Panc1 (cell line): ENCODE measurements around the gene LRRC8E. TPM values are rescaled to one million over a fixed set of nuclear protein-coding genes. Genes with fewer than 3 reads are reported as not detected.

ENCODE experiments used
- ATAC-seq: fragments of 200-7000 bp; cut with Tn5 transposase; 2 replicates; pipeline ENCODE4 v1.9.1; 2020; ENCODE audit warnings: mild to moderate bottlenecking, moderate library complexity
- BruUV-seq: library from RNA; stranded (reverse); fragments of 400-500 nt; replicated peaks from 2 replicates; lab custom pipeline; 2021; lab: Mats Ljungman, UMichigan
- CTCF ChIA-PET: fragments of 300-600 bp; sonication (Branson Sonifier 250); formaldehyde crosslinking; loops from one replicate; lab custom pipeline; 2022; ENCODE audit warnings: antibody characterized with exemption; lab: Charles Lee
- POLR2A ChIA-PET: fragments of 300-600 bp; sonication (Branson Sonifier 250); formaldehyde crosslinking; loops from one replicate; lab custom pipeline; 2022; ENCODE audit warnings: antibody characterized with exemption; lab: Charles Lee
- DNase-seq: peaks from one replicate; pipeline ENCODE4 v3.0.0-alpha.2; 2010; ENCODE audit warnings: low read depth, low spot score
- H3K27ac ChIP-seq: 2 replicates; pipeline ENCODE4 v1.5.1; 2011; ENCODE audit warnings: mild to moderate bottlenecking, low read length, inconsistent platforms
- H3K27me3 ChIP-seq: fragments of 200-500 bp; sonication (Bioruptor generic); 2 replicates; pipeline ENCODE4 v1.6.0; 2014; ENCODE audit warnings: low read length, inconsistent platforms; ENCODE audit not compliant: control insufficient read depth, insufficient read depth
- H3K36me3 ChIP-seq: fragments of 200-500 bp; sonication (Bioruptor generic); 2 replicates; pipeline ENCODE4 v1.5.1; 2014; ENCODE audit warnings: inconsistent platforms, mild to moderate bottlenecking, low read length, moderate library complexity; ENCODE audit not compliant: control insufficient read depth, insufficient read depth
- H3K4me1 ChIP-seq: 2 replicates; pipeline ENCODE4 v1.5.1; 2011; ENCODE audit warnings: inconsistent platforms, mild to moderate bottlenecking, low read length, moderate library complexity; ENCODE audit not compliant: control insufficient read depth, insufficient read depth
- H3K4me3 ChIP-seq, 2 experiments: 2 replicates each; pipeline ENCODE4 v1.5.1; 2011 to 2012; ENCODE audit warnings: low read depth in 2 of 2, low read length in 2 of 2, mild to moderate bottlenecking in 2 of 2, inconsistent platforms in 1 of 2, moderate library complexity in 1 of 2
- H3K9me3 ChIP-seq: fragments of 200-500 bp; sonication (Bioruptor generic); 2 replicates; pipeline ENCODE4 v1.5.1; 2014; ENCODE audit warnings: low read depth, mild to moderate bottlenecking, inconsistent platforms, low read length, moderate library complexity; ENCODE audit not compliant: control insufficient read depth, insufficient read depth
- CTCF ChIP-seq: fragments of 450-650 bp; IDR thresholded peaks from 2 replicates; pipeline ENCODE4 v1.5.1; 2017; ENCODE audit warnings: mild to moderate bottlenecking
- POLR2AphosphoS5 ChIP-seq: IDR thresholded peaks from 2 replicates; pipeline ENCODE4 v1.6.1; 2012; ENCODE audit warnings: mild to moderate bottlenecking, low read depth, low read length, moderate library complexity
- REST ChIP-seq, 2 experiments: IDR thresholded peaks; 2 replicates each; pipeline ENCODE4 v1.6.1; 2011 to 2012; ENCODE audit warnings: low read depth in 2 of 2, control low read depth in 1 of 2, low read length in 1 of 2, mild to moderate bottlenecking in 1 of 2, moderate library complexity in 1 of 2; ENCODE audit not compliant: insufficient read depth in 1 of 2
- SIN3A ChIP-seq: IDR thresholded peaks from 2 replicates; pipeline ENCODE4 v1.6.1; 2012; ENCODE audit warnings: low read depth, mild to moderate bottlenecking, low read length, moderate library complexity, borderline replicate concordance; ENCODE audit not compliant: insufficient read depth
- TCF7L2 ChIP-seq: IDR thresholded peaks from 2 replicates; pipeline ENCODE4 v1.6.1; 2011; ENCODE audit warnings: mild to moderate bottlenecking, low read depth, low read length, inconsistent platforms
- in situ Hi-C: cut with HindIII; loops from 2 replicates; pipeline ENCODE4 v1.10.0; 2016; ENCODE audit warnings: low sequenced_read_pairs, low pct_unique_long_range_greater_than_20kb
- intact Hi-C: fragments of 100-400 bp; cut with micrococcal nuclease; formaldehyde crosslinking; loops from one replicate; pipeline ENCODE4 v1.10.0; 2022; ENCODE audit not compliant: unreplicated experiment
- total RNA-seq: library from RNA; stranded (reverse); gene quantifications from one replicate; pipeline ENCODE4 v1.2.1, GENCODE V29; 2021; ENCODE audit not compliant: unreplicated experiment

The LRRC8E gene
- total RNA-seq, 1 experiment from 2014 or later: 5.0 TPM

- Histone ChIP-seq H3K36me3 (no peaks in the 10 kb centered on the region; the same call in 1 of the 2 replicates), H3K9me3 (no peaks in the 10 kb centered on the region), H3K27ac (peak overlapping the region; percentile 34; the same call in 1 of the 2 replicates), H3K4me3 (peak overlapping the region; percentile 39 to 46), H3K4me1 (peaks cover 52% of the 10 kb centered on the region), H3K27me3 (no peaks in the 10 kb centered on the region)
- no TSS peak for BruUV-seq
- ATAC-seq (no peak), DNase-seq (no peak)
- in situ Hi-C loops (no loop called here), intact Hi-C loops (no loop called here)
- ChIA-PET POLR2A (no interaction called here), CTCF (interaction anchor here (0.7 kb wide), 1 partner anchor 13 kb away, joined by 4 read pairs; no protein-coding TSS in a partner anchor)
- TF ChIP-seq TCF7L2 (no peak), POLR2AphosphoS5 (no peak), CTCF (no peak), REST (IDR thresholded peaks at IDR 0.05; ENCODE audit: insufficient read depth in 1 of 2, low read depth in 2 of 2, low read length in 1 of 2) (no peak), SIN3A (no peak; the same call in 1 of the 2 replicates)
Observed at GRCh38 chr19:7924651-7925170, 36.4 kb downstream of the LRRC8E start.

- TF ChIP-seq CTCF (peak; percentile 95), SIN3A (no peak), POLR2AphosphoS5 (no peak), REST (IDR thresholded peaks at IDR 0.05; ENCODE audit: insufficient read depth in 1 of 2, low read depth in 2 of 2, low read length in 1 of 2) (no peak), TCF7L2 (no peak)
- peak overlapping the region; percentile 39 to 46 for H3K4me3 ChIP-seq
- CTCF ChIA-PET: no interaction called here
- no peaks in the 10 kb centered on the region for H3K27me3 ChIP-seq
- POLR2A ChIA-PET: no interaction called here
- H3K4me1 ChIP-seq: peaks cover 55% of the 10 kb centered on the region
- H3K27ac ChIP-seq: no peak overlapping the region
- no peaks in the 10 kb centered on the region for H3K36me3 ChIP-seq
- DNase-seq: no peak
- peak; percentile 24 for ATAC-seq
- no peaks in the 10 kb centered on the region for H3K9me3 ChIP-seq
- in situ Hi-C loops (no loop called here), intact Hi-C loops (no loop called here)
- BruUV-seq: TSS peak; percentile 66
Observed at GRCh38 chr19:7925171-7925851, 37.0 kb downstream of the LRRC8E start.
